Pancreas (tissue), 10 donors: ENCODE results near the gene OSBPL8. TPM values are rescaled to one million over a fixed set of nuclear protein-coding genes. Genes with fewer than 3 reads are reported as not detected.

Experiments
- ATAC-seq, 4 donors: fragments of 200-7000 bp; cut with Tn5 transposase; one replicate each; pipeline versions ENCODE4 v1.8.0 to v1.9.1; 2020; ENCODE audit warnings: mild to moderate bottlenecking in 4 of 4, moderate library complexity in 4 of 4
- DNase-seq, 6 donors: peaks; one replicate each; pipeline ENCODE4 v3.0.0-alpha.2; 2020
- FAIRE-seq: peaks from 2 replicates; lab custom pipeline; 2012; peaks lifted over from hg19 to GRCh38; lab: Jason Lieb, UNC
- H3K27ac ChIP-seq, 4 donors: fragments of 200-600 bp; sonication (generic); 1 replicate in 3 of 4; 2 replicates in 1 of 4; pipeline versions ENCODE4 v1.5.0 to v1.8.0; 2020
- H3K27me3 ChIP-seq, 4 donors: fragments of 200-600 bp; one replicate each; pipeline ENCODE4 v1.8.0; 2021
- H3K36me3 ChIP-seq, 3 donors: fragments of 200-600 bp; sonication (generic) in 1 of 3; one replicate each; pipeline versions ENCODE4 v1.5.0 to v1.8.0; 2020 to 2021
- H3K4me1 ChIP-seq, 3 donors: fragments of 200-600 bp; one replicate each; pipeline ENCODE4 v1.8.0; 2021
- H3K4me3 ChIP-seq, 4 donors: fragments of 200-600 bp; sonication (generic) in 2 of 4; one replicate each; pipeline versions ENCODE4 v1.5.0 to v1.8.0; 2020 to 2021
- H3K9me3 ChIP-seq, 4 donors: fragments of 200-600 bp; one replicate each; pipeline ENCODE4 v1.8.0; 2021
- WGBS, 2 donors: extraction: QIAGEN DNeasy Blood & Tissue Kit; methylation state at CpG; one replicate each; pipeline ENCODE4 v1.1.7; 2013; 5-methylcytosine and 5-hydroxymethylcytosine counted together
- intact Hi-C, 3 donors: fragments of 100-400 bp; cut with DNase I; formaldehyde crosslinking; loops; one replicate each; pipeline versions ENCODE4 v1.11.1 to v1.14.2; 2022
- polyA plus RNA-seq, 2 donors: library from polyadenylated mRNA; stranded (reverse); fragments of 200-250 nt; gene quantifications; one replicate each; pipeline ENCODE4 v1.2.3, GENCODE V29; 2013
- total RNA-seq, 6 donors: library from RNA; stranded (reverse); fragmentation: NEBNext Ultra II Directional in 4 of 6; extraction: Animal tissue kit (Norgen Biotek cat#: 25700) in 4 of 6; gene quantifications; one replicate each; pipeline versions ENCODE4 v1.2.1 to v1.2.4, GENCODE V29; 2021 to 2023
- TF ChIP-seq, protein P1 (sequence below), 4 donors: fragments of 200-600 bp; sonication (generic) in 3 of 4; IDR thresholded peaks; one replicate each; pipeline versions ENCODE4 v1.5.0 to v1.8.0; 2021; ENCODE audit warnings: antibody characterized with exemption in 4 of 4
- donor health status: healthy with polysubstance abuse.
- donor health status: DM: no; HTN: no; CAD: no; lungs with moderate emphysema.
- donor health status: DM: no; HTN: no; CAD: no.
- donor health status: control.
- donor health status: control.
- donor health status: Bipolar disorder and iron deficiency.
- donor health status: DM: yes; HTN: yes; CAD: no.
- donor health status: DM: no; HTN: no; CAD: no.
- donor health status: DM: no; HTN: no; CAD: no.
- donor health status: DM: yes; HTN: yes; CAD: no.

OSBPL8 gene
- total and polyA plus RNA-seq, 8 donors: 3.6 to 39.6 (median 22.7) TPM

DNA sequence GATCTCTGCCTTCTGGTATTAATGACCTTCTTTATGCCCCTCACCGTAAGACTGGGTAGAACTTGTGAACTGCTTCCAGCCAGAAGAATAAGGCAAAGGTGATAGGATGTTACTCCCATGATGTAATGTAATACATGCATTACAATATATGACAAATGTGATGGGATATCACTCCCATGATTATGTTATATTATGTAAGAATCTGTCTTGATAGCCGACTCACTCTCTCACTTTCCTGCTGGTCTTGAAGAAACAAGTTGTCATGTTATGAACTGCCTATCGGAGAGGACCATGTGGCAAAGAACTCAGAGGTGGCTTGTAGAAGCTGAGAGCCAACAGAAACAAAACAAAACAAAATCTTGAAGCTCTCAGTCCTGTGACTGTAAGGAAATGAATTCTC, 30.6 kb upstream of the OSBPL8 start:
- TF ChIP-seq, protein P1, sequence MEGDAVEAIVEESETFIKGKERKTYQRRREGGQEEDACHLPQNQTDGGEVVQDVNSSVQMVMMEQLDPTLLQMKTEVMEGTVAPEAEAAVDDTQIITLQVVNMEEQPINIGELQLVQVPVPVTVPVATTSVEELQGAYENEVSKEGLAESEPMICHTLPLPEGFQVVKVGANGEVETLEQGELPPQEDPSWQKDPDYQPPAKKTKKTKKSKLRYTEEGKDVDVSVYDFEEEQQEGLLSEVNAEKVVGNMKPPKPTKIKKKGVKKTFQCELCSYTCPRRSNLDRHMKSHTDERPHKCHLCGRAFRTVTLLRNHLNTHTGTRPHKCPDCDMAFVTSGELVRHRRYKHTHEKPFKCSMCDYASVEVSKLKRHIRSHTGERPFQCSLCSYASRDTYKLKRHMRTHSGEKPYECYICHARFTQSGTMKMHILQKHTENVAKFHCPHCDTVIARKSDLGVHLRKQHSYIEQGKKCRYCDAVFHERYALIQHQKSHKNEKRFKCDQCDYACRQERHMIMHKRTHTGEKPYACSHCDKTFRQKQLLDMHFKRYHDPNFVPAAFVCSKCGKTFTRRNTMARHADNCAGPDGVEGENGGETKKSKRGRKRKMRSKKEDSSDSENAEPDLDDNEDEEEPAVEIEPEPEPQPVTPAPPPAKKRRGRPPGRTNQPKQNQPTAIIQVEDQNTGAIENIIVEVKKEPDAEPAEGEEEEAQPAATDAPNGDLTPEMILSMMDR (IDR thresholded peaks at IDR 0.05): no peak
- H3K27ac ChIP-seq: no peak overlapping the region
- intact Hi-C loops: no loop called here
- H3K4me3 ChIP-seq: no peak overlapping the region
- no peak for ATAC-seq
- no peaks in the 10 kb centered on the region for H3K4me1 ChIP-seq
- 84 to 88% methylated on average over 3 of the region's 3 CpGs for WGBS, 2 donors
- DNase-seq: no peak
- no peaks in the 10 kb centered on the region for H3K27me3 ChIP-seq
- no peaks in the 10 kb centered on the region for H3K9me3 ChIP-seq
- H3K36me3 ChIP-seq: no peaks in the 10 kb centered on the region
- FAIRE-seq: no peak

DNA sequence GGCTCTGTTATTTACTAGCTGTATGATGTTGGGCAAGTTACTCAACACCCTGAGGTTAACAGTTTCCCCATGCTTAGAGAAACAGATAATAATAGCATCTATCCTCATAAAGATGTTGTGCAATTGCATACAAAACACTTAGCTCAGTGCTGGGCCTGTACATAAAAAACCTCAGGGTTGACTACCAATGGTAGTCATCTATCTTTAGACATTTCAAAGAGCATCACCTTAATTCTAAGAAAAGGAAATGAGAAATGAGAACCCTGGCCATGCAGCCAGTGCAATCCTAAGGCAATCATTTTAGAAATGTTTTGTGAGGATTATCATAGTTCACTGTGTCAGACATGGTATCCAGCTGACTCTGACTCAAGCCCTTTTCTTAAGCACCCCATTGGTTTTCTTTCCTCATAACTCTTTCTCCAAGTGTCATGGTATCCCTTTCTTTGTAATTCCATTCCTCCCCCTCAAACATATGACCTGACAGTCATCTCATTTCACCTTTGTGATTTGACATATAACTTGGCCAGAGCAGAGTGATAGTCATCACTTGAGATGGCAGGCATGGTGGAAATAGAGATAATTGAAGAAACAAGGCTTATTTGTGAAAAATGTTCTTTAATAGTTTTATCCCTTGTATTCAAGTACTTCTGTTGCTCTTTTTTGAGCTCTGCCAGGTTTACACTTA, 29.5 kb upstream of the OSBPL8 start:
- H3K4me1 ChIP-seq: no peaks in the 10 kb centered on the region
- H3K4me3 ChIP-seq: no peak overlapping the region
- H3K27me3 ChIP-seq: no peaks in the 10 kb centered on the region
- DNase-seq (no peak), ATAC-seq (peak in 3 of 4 donors; percentile 44 to 77 (median 76)), FAIRE-seq (no peak)
- TF ChIP-seq, protein P1 (IDR thresholded peaks at IDR 0.05): no peak
- intact Hi-C loops: no loop called here
- peak overlapping the region in 1 of 4 donors; percentile 24 for H3K27ac ChIP-seq
- H3K9me3 ChIP-seq: no peaks in the 10 kb centered on the region
- no peaks in the 10 kb centered on the region for H3K36me3 ChIP-seq

DNA sequence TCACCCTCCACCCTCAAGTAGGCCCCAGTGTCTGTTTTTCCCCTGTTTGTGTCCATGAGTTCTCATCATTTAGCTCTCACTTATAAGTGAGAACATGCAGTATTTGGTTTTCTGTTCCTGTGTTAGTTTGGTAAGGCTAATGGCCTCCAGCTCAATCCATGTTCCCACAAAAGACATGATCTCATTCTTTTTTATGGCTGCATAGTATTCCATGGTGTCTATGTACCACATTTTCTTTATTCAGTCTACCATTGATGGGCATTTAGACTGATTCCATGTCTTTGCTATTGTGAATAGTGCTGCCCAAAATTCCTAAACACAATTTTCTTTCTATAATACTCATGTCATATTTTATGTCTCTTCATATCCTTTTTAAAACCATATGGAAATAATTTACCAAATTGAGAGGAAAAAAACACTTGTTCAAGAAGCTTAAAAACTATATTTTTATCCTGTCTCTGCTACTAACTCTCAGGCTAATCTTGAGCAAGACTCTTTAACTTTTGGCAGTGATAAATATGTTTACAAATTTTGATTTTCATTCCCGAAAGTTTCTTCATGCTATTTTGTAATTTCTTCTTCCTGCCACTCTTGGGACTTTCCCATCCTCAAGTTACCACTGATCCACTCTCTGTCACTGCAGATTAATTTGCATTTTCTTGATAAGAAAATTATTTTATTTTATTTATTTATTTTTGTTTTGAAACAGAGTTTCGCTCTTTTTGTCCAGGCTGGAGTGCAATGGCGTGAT, 28.0 kb upstream of the OSBPL8 start:
- no peaks in the 10 kb centered on the region for H3K36me3 ChIP-seq
- H3K27me3 ChIP-seq: no peaks in the 10 kb centered on the region
- DNase-seq: no peak
- no peak overlapping the region for H3K4me3 ChIP-seq
- H3K9me3 ChIP-seq: no peaks in the 10 kb centered on the region
- WGBS, 2 donors: 81 to 82% methylated on average over 3 of the region's 3 CpGs
- intact Hi-C loops: no loop called here
- FAIRE-seq: no peak
- no peaks in the 10 kb centered on the region for H3K4me1 ChIP-seq
- H3K27ac ChIP-seq: no peak overlapping the region
- peak in 2 of 4 donors; percentile 8 to 46 for ATAC-seq
- TF ChIP-seq, protein P1 (IDR thresholded peaks at IDR 0.05): no peak

DNA sequence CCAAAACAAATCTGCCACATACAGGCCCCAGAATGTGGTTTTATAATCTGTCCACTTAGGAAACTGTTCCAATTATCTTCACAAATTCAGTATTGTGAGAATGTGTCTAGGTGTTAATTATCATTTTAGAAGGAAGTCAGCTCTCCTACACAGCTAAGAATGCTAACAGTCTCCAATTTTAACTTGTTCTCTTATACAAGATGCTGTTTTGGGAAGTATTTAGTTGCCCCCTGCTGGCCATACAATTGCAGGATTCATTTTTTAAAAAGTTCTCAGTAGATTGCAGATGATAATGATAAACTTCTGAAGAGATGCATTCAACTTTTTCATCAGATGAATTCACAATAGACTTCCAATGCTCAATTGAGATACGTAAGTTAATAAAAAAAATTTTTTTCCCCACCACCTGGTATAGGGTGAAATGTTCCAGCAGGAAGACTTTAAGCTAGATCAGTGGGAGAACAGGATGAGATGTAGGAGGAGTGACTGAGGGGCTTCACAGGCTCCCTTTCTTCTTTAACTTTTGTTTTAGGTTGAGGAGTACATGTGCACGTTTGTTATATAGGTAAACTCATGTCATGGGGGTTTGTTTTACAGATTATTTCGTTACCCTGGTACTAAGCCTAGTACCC, 27.3 kb upstream of the OSBPL8 start:
- FAIRE-seq (peak; percentile 70), ATAC-seq (peak in 3 of 4 donors; percentile 66 to 70 (median 70)), DNase-seq (no peak)
- H3K9me3 ChIP-seq: no peaks in the 10 kb centered on the region
- intact Hi-C loops: no loop called here
- 63 to 75% methylated on average over 3 of the region's 3 CpGs for WGBS, 2 donors
- H3K4me1 ChIP-seq: no peaks in the 10 kb centered on the region
- no peaks in the 10 kb centered on the region for H3K27me3 ChIP-seq
- no peak overlapping the region for H3K4me3 ChIP-seq
- no peaks in the 10 kb centered on the region for H3K36me3 ChIP-seq
- TF ChIP-seq, protein P1 (IDR thresholded peaks at IDR 0.05): peak in 3 of 4 donors; percentile 34 to 65 (median 50)
- no peak overlapping the region for H3K27ac ChIP-seq
